Omental fat pad (tissue), 4 donors: ENCODE measurements around the gene KCNG1. TPM values are rescaled to one million over a fixed set of nuclear protein-coding genes. Genes with fewer than 3 reads are reported as not detected.
"Not testable (repeated sequence)": the region's sequence is repeated elsewhere in the genome, so short reads cannot be mapped to it uniquely, and the experiment has no call there.

Experiments used
- ATAC-seq: fragments of 150-250 bp; one replicate; pipeline ENCODE4 v1.9.1; 2016; ENCODE audit warnings: mild to moderate bottlenecking, moderate library complexity; ENCODE audit not compliant: low FRiP score
- DNase-seq: peaks from one replicate; pipeline ENCODE4 v3.0.0-alpha.2; 2019; ENCODE audit warnings: low spot score
- total RNA-seq, 4 donors: library from RNA; depleted of rRNA; stranded (reverse); fragments of >200 nt; gene quantifications; one replicate each; pipeline ENCODE4 v1.1.0, GENCODE V29; 2016
- TF ChIP-seq, protein P1 (sequence below), 3 donors: fragments of 450-650 bp; IDR thresholded peaks; one replicate each; pipeline ENCODE4 v1.5.1; 2016 to 2017; ENCODE audit warnings: antibody characterized with exemption in 3 of 3, mild to moderate bottlenecking in 3 of 3, moderate library complexity in 2 of 3

Gene KCNG1
- total RNA-seq, 4 donors from 2014 or later = 0.19 to 1.4 (median 1.2) TPM; not detected in 1

DNA sequence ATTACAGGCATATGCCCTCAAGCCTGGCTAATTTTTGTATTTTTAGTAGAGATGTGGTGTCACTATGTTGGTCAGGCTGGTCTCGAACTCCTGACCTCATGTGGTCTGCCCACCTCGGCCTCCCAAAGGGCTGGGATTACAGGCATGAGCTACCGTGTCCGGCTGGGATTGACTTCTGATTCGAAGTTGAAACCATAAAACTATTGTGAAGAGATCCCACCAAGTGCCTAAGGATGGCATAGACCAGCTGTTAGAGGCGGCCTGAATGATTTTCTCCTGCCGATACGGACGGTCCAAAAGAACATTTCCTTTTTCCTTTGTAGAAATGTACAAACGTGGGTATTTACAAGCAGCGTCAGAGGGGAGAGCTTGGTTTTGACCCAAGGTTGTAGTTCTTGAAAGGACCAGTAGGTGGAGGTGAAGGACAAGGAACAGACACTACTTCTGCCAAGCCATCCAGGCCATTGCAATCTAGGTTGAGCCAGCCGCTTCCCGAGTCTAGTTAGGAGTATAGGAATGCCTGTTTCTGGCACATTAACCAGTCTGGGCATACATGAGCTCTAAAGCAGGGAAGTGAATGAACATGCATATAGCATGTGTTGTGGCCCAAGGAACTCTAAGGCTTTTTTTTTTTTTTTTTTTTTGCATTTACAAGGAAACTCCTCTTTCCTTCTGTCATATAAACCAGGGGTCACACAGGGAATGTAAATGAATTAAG is 35.3 kb downstream of the KCNG1 start:
- ATAC-seq (peak; percentile 82), DNase-seq (peak; percentile 31)
- TF ChIP-seq, protein P1, sequence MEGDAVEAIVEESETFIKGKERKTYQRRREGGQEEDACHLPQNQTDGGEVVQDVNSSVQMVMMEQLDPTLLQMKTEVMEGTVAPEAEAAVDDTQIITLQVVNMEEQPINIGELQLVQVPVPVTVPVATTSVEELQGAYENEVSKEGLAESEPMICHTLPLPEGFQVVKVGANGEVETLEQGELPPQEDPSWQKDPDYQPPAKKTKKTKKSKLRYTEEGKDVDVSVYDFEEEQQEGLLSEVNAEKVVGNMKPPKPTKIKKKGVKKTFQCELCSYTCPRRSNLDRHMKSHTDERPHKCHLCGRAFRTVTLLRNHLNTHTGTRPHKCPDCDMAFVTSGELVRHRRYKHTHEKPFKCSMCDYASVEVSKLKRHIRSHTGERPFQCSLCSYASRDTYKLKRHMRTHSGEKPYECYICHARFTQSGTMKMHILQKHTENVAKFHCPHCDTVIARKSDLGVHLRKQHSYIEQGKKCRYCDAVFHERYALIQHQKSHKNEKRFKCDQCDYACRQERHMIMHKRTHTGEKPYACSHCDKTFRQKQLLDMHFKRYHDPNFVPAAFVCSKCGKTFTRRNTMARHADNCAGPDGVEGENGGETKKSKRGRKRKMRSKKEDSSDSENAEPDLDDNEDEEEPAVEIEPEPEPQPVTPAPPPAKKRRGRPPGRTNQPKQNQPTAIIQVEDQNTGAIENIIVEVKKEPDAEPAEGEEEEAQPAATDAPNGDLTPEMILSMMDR (IDR thresholded peaks at IDR 0.05) = peak in 2 of 3 donors; percentile 72 to 81

DNA sequence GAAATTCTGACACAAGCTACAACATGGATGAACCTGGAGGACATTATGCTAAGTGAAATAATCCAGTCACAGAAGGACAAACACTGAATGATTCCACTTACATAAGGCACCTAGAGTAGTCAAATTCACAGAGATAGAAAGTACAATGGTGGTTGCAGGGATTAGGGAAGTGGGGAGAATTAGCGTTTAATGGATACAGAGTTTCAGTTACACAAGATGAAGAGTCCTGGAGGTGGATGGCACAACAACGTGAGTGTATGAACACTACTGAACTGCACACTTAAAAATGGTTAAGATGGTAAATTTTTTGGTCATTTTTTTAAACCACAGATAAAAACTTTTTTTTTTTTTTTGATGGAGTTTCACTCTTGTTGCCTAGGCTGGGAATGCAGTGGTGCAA is 39.6 kb downstream of the KCNG1 start:
- ATAC-seq (no peak), DNase-seq (no peak)
- TF ChIP-seq, protein P1 (IDR thresholded peaks at IDR 0.05) = no peak

DNA sequence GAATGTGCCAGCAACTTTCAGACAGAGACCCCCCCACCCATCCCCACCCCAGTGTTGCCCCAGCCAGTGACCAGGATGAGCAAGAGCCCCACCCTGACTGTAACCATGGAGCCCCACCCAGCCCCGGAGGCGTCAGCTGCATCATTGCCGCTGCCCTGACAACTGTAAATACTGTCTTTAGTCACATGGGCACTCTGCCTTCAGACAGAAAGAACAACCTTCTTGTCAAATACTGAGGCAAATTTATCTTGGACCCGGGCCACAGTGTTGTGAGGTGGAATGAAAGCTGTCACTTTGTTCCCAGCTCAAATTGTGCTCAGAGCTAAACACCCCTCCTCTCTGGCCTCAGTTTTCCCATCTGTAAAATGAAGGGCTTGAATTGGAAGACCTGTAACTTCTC is 40.5 kb downstream of the KCNG1 start:
- no peak for ATAC-seq
- DNase-seq = no peak

DNA sequence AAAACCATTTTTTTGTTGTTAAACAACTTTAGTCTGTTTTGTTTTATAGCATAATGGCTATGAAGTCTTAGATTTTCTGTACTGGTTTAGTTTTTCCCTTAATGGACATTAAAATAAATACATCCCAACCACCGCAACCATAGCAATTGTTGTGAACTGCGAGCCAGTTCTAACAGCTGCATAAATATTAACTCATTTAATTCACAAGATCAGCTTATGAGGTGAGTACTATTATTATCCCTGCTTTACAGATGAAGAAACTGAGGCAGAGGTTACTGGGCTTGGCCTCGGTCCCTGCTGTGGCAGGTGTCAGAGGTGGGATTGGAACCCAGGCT is 41.2 kb downstream of the KCNG1 start:
- ATAC-seq = no peak
- no peak for DNase-seq
- TF ChIP-seq, protein P1 (IDR thresholded peaks at IDR 0.05) = no peak

More for the DNA sequence above, 40.5 kb downstream of the KCNG1 start:
- TF ChIP-seq, protein P1 (IDR thresholded peaks at IDR 0.05) = no peak

DNA sequence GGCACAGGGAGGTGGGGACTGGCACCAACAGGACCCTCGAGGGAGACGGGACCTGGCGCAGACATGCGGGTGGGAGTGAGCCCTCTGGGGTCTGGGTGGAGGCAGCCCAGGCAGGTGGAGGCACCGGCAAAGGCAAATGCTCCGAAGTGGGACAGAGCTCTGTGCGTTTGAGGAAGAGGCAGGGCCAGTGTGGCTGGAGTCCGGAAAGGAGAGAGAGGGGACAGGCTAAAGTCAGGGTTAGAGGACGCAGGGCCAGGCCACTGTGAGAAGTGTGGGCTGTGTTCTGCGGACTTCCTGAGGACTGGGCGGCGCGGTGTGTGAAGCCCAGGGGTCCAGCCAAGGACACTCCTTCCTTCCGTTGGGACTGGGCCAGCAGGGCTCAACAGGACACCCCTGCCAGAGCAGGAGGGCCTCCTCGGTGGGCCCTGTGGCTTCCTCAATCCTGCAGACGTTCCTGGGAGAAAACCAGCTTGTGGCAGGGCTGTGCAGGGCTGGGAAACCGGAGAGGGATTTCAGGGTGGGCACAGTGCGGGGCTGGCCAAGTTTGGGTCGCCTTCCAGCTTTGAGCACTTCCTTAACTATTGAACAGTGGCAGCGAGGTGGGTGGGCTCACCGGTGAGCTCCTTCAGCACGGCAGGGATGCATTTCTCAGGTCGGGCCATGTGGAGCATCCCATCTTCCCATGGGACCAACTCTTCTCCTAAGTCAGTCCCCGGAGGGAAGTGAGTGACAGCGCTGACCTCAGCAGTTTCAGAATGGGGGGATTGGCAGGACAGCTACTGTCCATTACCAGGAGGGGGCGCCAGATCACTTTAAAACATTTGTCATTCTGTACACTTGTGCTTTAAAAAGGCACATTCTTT is 41.8 kb downstream of the KCNG1 start:
- no peak for DNase-seq
- ATAC-seq = no peak
- TF ChIP-seq, protein P1 (IDR thresholded peaks at IDR 0.05) = peak in 1 of 3 donors; percentile 42

DNA sequence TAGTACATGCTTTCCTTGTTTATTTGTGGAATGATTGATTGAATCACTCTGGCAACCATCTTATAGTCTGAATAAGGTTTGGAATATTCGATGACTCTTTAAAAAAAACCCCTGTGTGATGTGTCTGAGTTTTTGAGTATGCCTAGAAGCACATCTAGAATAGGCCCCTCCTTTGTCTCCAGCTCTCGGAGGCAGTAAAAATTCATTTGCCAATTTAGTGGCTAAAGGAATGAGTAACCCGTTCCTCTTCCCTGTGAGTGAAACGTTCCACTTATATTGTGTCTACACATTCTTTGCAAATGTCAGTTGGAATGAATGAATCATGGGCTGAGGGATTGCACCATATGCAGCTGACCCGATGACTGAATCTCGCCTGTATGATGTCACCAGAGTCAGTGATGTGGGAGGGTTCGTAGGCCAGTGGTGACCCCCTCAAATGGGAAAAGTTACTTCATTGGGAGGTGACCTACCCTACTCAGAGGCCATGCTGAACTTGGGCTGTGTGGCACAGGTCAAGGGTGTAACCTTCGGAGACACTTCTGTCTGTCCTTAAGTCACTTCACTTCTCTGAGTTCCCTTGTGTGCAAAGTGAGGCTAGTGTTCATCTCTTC is 42.7 kb downstream of the KCNG1 start:
- TF ChIP-seq, protein P1 (IDR thresholded peaks at IDR 0.05) = no peak
- DNase-seq = no peak
- ATAC-seq = peak; percentile 64

DNA sequence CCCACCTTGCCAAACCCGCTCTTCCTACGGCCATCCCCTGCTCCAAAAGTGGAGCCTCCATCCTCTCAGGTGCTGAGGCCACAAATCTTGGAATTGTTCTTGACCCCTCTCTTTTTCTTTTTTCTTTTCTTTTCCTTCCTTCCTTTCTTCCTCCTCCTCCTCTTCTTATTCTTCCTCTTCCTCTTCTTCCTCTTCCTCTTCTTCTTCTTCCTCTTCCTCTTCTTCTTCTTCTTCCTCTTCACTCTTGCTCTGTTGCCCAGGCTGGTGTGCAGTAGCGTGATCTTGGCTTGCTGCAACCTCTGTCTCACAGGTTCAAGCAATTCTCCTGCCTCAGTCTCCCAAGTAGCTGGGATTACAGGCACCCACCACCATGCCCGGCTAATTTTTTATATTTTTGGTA is 44.4 kb downstream of the KCNG1 start:
- ATAC-seq, DNase-seq: not testable (repeated sequence)
